HG03066 (cell line): ENCODE measurements around the gene RAB2B.
A peak's percentile ranks its signal among the peaks of the same experiment; 100 is the strongest.

Experiments used
- ATAC-seq: cut with Tn5 transposase; IDR thresholded peaks from one replicate; pipeline ENCODE4 v1.9.1; 2021; ENCODE audit warnings: low read depth; ENCODE audit not compliant: unreplicated experiment

The RAB2B gene

DNA sequence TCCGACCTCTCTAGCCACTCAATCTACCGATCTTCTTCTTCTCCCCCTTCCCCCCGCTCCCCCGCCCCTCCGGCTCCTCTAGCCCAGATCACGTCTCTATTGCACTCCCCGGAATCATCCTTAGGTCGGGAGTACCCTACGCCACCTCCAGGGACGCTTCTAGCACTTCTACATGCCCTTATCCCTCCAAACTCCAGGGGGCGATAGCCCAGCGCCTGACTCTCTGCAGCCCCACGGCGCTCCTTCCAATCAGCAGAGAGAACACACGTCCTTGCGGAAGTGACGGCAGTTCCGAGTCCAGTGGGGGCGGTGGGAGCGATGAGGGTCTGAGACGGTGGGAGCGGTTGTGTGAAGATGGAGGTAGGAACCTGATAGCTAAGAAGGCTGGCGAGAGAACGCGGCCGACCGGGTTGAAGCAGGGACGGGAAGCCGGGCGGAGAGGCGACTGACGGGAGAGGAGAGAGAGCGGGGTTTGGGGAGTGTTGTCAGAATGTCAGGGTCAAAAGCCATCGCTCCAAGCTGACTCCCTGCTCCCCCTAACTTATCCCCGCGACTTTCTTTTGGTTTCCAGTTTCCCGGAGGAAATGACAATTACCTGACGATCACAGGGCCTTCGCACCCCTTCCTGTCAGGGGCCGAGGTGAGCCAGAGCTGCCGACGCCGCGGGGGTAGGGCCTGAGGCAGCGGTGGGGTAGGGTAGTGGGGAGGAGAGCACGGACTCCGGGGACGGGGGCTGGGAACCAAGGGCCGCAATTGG is at the start of gene RAB2B, which contains the start of gene TOX4:
RAB2B (minus strand) TSS at position 35 of the 757 bp plus-strand sequence. CDS start 87 bp downstream, outside the sequence.
TOX4 (plus strand) TSS at position 271 of the 757 bp plus-strand sequence; CDS start at position 355, 84 bp downstream.
- peak; percentile 99 for ATAC-seq

- no peak for ATAC-seq
Observed at GRCh38 chr14:21525962-21526671, 49.4 kb upstream of the RAB2B start, which contains the start of gene SALL2. Gene SALL2, minus strand, starts transcription at chr14:21526346. Its CDS starts 219 bp downstream, at chr14:21526127.

- ATAC-seq: no peak
Observed at GRCh38 chr14:21525571-21525961, 48.8 kb upstream of the RAB2B start.

- ATAC-seq: no peak
Observed at GRCh38 chr14:21524575-21525490, 48.1 kb upstream of the RAB2B start.

- ATAC-seq: no peak
Observed at GRCh38 chr14:21523203-21523602, 46.4 kb upstream of the RAB2B start.

GRCh38 chr14:21521501-21521900 is 44.7 kb upstream of the RAB2B start:
- no peak for ATAC-seq

DNA sequence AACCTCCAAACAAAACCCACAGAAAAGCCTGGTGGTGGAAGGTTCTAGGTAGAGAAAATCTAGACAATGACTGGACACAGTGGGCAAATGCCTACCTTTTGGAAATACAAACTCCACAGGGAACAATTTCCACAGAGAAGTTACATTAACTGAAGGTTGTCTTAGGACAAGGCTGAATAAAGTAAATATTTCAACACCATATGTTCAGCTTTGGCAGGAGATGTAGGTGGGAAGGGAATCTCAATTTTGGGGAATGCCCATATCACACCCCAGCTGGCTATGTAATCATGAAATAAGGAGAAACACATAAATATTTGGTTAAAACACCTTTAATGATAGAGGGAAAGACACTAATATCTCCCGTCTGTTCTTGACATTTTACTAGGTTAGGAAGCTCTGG is 44.0 kb upstream of the RAB2B start:
- no peak for ATAC-seq

GRCh38 chr14:21518725-21519124 is 42.0 kb upstream of the RAB2B start:
- no peak for ATAC-seq

DNA sequence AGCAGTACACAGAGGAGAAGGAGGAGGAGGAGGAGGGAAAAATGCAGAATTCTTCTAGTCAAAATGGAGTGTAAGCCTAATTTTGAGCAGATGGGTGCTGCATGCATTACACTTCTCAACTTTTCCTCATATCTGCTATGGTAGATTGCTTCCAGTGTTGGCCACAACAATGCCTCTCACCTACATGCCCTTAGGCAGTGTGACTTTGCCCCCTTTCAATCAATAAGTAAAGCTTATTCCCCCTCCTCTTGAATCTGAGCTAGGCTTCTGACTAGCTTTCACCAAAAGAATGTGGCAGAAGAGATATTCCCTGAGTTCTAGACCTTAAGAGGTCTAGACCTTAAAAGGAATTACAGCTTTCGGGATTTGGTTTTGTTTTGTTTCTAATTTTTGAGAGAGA is 37.6 kb upstream of the RAB2B start:
- no peak for ATAC-seq

DNA sequence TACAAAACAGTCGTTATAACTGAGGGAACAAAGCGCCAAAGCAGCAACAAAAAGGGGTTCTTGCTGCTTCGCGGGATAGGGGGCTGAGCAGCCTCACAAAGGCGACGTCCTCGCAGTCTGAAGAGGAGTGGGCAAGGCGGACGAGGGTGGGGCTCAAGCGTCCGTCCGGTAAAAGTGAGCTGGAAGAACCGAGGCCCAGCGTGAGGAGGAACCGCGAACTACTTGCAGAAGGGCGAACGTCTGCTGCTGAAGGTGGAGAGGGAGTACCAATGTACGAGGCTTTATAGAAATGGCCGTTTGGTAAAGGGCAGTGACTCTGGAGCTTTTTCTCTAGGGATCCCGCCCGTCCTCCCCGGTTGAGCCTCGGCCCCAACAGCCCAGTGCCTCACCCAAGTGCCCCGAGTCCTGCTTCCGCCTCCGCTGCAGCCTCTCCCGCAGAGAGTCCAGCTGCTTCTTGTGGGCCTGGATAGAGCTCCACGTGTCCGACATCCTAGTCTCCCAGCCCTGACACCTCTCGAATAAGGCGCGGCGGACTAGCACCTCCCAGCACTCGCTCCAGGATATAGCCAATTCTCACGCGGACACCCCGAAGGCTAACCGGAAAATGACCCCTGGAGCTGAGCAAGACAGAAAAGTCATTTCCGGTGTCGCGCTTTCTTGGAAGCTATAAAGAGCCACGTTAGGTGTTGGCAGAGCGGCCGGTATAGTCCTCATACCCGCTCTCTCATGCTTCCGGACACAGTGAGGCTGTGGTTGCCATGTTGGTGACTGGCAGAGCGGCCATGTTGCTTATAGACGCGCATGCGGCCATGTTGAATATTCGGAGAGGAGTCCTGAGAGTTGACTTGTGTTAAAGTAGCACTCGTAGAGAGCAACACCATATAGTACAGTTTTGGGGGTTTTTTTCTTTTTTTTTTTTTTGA is 34.2 kb upstream of the RAB2B start, which contains the start of gene METTL3:
METTL3 (minus strand) TSS at position 606 of the 923 bp plus-strand sequence; CDS start at position 489, 117 bp downstream.
- ATAC-seq: peak; percentile 98

DNA sequence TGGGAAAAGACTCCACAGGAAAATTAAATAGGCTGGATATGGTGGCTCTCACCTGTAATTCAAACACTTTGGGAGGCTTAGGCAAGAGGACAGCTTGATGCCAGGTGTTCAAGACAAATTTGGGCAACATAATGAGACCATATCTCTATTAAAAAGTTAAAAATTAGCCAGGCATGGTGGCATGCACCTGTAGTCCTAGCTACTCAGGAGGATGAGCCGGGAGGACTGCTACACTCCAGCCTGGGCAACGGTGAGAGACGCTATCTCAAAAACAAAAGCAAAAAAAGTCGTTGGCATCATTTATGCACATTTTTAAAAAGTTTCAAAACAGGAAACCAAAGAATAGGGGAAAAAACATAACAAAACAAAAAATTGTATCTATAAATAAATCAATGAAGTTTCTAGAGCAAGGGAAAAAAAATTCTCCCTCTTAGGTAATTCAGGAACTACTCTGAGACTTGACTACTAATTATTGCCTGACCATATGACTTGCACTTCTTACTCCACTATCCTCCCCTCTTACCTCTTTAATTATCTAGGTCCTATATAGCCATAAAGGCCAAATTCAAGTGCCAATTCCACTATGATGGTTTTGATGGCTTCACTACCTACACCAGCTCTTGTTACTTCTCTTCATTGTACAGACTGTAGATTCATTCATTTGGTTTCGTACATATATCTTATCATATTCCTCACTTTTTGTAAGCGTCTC is 32.8 kb upstream of the RAB2B start:
- no peak for ATAC-seq

DNA sequence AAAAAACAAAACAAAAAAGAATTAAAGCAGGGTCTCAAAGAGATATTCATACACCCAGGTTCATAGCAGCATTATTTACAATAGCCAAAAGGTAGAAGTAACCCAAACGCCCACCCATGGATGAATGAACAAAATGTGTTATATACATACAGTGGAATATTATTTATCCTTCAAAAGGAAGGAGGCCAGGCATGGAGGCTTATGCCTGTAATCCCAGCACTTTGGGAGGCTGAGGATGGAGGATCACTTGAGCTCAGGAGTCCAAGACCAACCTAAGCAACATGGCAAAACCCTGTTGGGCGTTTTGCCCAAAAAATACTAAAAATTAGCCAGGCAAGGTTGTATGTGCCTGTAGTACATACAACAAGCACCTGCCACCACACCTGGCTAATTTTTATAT is 29.8 kb upstream of the RAB2B start:
- ATAC-seq: no peak

DNA sequence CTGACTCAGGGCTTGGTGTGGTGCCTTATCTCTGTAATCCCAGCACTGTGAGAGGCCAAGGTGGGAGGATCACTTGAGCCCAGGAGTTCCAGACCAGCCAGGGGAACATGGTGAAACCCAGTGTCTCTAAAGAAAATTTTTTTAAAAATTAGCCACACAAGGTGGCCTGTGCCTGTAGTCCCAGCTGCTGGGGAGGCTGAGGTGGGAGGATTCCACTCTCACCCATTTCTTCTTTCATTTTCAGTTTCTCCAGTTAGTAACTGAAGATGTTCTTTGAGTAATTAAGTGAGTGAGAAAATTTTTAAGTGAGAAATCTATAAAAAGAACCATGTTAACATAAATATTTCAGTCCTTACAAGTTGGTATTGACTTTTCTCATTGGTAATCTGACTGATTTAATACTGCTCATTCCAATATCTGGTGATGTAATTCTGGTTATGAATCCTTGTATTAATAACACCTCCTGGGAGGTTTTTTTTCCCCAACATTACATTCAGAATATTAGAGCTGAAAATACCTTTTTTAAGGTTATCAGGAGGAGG is 28.3 kb upstream of the RAB2B start:
- ATAC-seq: peak; percentile 82

GRCh38 chr14:21503376-21503775 is 26.6 kb upstream of the RAB2B start:
- no peak for ATAC-seq

GRCh38 chr14:21501568-21501967 is 24.8 kb upstream of the RAB2B start:
- ATAC-seq: no peak

GRCh38 chr14:21498540-21499526 is 22.1 kb upstream of the RAB2B start:
- ATAC-seq: no peak

DNA sequence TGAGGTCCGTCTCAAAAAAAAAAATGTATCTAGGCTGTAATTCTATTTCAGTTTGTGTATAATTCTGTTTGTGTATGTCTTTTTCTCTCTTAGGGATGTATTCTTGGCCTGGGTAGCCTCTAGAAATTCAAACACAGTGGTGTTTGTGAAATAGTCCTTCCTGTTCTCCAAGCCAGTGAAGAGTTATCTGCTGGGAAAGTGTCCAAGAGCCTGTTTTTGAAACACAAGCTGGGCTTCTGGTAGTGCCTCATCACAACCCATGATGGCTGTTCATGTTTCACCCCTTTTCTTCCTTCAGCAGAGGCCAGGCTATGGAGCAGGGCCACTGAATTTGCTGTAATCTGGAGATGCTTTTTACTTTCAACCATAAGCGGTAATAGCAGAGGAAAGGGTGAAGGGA is 19.7 kb upstream of the RAB2B start:
- ATAC-seq: no peak
